Limb (tissue), 2 donors: ENCODE measurements around the gene PCBP3.

Experiments
- DNase-seq, 2 donors: peaks; one replicate each; pipeline ENCODE4 v3.0.0-alpha.2; 2016; ENCODE audit errors: extremely low spot score in 2 of 2

Gene PCBP3

DNA sequence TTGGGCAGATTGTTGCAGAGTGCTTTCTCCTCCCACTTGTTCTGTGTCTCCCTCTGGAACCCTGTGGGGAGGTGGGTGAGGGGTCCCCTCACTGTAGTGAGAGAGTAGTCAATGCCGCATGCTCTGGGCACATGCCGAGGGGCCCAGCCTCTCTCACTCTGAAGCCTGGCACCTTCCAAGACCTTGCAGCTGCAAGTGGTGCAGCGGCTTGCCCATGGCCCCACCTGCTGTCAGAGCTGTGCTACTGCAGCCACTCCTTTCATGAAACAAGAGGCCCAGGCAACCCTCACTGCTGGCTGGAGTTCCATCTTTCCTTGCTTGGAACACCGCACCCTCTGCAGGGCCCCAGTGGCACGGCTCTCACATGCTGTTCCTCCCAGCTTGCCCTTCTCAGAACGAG is 279.6 kb downstream of the PCBP3 start:
- DNase-seq = peak; percentile 76 to 77

DNA sequence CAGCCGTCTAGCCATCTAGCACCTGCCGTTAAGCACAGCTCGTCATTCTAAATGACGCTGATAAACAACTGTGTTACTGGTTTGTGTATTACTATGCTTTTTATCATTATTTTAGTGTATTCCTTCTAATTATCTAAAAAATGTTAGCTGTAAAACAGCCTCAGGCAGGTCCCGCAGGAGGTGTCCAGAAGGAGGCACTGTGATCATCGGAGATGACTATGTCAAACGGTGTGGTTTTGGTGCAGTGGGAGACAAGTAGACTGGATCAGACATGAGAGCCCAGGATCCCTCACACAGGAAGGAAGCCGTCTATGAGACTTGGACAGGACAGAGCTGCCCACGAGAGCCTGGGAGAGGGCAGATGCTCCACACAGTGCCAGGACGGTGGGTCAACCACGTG is 282.8 kb downstream of the PCBP3 start:
- DNase-seq = no peak

DNA sequence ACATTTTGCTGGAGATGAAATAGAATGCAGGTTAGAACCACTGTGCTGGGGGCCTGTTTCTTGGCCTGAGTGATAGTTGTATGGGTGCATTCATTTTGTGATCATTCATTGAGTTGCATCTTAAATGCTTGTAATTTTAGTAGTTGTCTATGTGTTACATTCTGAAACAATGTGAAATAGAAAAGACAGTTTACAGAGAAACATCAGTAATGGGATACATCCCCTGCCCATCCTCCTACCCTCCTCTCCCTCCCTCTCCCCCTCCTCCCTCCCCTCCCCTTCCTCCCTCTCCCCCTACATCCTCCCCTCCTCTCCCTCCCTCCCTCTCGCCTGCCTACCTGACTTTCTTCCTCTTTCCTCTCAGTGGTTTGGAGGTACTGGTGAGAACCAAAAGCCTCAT is 283.5 kb downstream of the PCBP3 start:
- DNase-seq = no peak

DNA sequence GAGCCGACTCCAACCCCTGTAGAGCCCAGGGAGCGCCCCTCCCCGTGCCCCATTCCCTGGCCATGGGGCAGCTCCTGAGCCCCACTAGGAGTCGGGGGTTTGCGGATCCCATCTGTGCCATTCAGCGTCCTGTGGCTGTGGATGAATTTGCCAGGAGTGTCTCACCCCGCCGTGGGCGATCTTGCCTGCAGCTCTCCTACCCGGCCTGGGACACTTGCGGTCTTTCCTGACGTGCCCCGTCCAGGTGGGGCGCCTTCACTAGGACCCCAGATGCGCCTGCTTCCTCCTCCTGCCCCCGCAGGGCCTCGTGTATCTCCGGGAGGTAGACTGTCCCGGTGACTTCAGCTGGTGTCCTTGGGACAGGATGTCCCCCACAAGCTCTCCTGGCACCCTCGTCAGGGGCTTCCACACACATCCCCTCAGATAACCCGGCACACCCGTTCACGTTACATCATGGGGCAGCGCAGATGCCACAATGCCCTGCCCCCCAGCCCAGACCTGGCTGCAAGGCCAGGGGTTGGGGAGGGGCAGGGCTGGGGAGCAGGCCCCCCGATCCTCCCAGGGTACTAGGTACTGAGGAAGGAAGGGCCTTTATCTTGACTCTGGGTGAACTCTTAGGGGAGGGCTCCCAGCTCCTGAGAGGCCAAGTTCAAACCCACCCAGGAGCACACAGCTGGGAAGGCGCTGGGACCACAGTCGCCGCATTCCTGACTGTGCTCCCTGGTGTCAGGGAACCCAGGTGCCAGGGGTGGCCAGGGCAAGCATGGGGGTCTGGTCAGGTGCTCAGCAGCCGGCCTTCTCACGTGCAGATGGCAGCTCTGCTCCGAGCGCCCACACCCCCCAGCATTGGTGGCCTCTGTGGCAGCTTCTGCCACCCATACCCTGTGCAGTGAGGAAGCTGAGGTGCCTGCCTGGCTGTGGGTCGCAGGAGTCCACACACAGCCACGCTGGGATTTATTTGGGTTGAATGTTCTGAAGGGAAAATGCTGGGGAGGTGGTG is 284.6 kb downstream of the PCBP3 start:
- DNase-seq = no peak

DNA sequence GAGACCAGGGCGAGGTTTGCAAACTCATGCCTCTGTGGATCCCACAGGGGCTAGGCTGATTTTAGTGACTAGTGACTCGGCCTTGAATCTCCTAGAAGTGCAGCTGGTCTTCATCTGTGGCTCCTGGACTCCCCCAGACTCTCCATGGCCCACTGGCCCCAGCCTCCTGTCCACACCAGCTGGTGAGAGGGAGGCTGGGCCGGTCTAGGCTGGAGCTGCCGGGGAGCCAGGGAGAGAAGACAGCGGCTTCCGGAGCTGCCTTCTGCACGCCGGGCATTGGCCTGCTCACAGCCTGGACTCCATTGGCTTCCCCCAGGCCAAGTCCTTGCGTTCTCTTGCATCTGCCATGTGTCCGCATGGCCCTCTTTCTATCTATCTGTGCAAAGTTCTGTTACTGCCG is 285.9 kb downstream of the PCBP3 start:
- DNase-seq = no peak

DNA sequence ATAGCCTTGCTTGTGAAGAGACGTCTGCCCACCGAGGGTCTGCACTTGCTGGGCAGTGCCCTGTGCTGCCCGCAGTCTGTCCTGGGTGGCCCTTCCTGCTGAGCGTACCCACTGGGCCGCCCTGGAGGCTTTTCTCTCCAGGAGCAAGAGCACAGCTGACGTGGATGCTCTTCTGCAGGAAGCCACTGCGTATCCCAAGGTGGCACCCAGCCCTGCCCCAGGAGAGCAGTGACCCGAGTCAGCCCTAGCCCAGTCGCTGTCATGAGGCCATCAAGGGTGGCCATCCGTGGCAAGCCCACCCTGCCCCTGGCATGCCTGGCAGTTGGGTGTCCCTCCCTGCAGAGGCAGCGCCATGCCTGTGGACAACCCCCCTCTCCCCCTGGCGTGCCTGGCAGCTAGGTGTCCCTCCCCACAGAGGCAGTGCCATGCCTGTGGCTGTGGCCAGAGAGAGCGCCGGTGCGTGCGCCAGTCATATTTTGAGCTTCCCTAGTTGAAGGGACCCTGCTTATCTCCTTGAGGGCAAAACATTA is 286.8 kb downstream of the PCBP3 start:
- DNase-seq = no peak

DNA sequence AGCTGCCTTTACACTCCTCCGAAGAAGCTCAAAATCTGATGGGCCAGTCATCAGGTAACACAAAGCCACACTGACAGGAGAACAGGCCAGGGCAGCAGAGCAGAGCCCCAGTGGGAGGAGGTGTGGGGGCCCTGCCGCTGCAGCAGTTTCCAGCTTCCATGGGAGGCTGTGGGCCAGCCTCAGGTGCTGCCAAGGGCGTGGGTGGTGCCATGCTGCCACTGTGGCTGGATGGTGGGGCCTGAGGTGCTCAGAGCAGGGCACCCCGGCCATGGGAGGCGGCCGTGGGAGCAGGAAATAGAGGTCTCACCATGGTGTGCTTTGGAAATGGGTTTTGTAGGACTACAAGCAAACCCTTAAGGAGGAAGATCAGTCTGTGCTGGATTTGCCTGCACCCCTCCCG is 287.3 kb downstream of the PCBP3 start:
- DNase-seq = no peak

DNA sequence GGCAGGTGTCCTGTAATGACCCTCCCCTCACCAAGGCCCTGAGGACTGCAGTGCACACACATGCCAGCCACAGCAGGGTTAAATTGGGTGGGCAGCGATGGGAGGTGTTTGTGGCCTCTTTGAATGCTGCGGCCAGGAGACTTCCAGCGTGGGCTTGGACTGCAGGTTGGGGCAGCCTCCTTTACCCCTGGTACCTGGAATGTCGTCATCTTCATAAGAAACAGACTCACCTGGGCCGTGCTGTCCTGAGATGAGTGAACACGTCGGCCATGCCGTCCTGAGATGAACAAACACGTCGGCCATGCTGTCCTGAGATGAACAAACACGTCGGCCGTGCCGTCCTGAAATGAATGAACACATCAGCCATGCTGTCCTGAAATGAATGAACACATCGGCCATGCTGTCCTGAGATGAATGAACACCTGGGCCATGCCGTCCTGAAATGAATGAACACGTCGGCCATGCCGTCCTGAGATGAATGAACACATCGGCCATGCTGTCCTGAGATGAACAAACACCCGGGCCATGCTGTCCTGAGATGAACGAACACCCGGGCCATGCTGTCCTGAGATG is 288.0 kb downstream of the PCBP3 start:
- DNase-seq = no peak

DNA sequence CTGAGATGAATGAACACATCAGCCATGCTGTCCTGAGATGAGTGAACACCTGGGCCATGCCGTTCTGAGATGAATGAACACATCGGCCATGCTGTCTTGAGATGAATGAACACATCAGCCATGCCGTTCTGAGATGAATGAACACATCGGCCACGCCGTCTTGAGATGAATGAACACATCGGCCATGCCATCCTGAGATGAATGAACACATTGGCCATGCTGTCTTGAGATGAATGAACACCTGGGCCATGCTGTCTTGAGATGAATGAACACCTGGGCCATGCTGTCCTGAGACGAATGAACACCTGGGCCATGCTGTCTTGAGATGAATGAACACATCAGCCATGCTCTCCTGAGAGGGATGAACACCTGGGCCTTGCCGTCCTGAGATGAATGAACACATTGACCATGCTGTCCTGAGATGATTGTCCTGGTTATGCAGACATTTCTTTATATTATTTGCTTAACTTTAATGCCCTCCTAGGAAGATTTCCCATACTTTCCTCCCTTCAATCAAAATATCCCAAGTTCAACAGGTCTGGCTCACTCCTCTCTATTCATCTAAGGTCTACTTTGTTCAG is 289.5 kb downstream of the PCBP3 start:
- DNase-seq = no peak

DNA sequence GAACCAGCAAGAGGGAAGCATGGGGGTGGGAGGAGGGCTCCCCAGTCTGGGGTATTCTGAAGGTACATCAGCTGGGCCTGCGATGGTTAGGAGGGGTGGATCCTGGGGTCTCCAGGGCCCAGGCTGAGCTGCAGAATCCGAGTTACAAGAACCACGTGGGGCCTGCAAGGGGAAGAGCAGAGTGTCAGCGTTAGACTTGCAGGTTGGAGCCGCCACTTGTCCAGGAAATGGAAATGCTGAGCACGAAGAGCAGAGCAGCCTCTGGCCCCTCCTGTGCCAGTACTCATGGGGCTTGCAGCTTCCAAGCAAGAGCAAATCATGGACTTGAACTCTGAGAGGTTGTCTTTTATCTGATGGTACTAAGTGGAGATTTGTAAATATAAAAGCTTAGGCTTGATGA is 290.6 kb downstream of the PCBP3 start:
- DNase-seq = no peak

DNA sequence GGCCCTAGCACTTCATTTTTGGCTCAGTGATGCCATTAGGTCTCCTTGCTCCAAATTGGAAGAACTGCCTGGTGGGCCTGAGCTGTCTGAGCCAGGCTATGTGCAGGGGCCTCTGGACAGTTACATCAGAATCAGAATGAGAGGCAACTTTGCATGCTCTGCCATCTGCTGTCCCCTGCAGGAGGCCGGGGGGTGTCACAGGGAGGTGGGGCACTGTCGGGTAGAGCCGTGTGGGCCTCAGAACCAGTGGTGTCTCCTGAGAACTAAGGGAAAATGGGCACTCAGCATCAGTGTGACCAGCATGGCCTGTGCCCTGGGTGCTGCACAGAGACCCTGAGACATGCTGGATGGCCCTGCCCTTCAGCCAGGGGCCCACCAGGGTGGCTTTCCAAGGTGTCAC is 291.0 kb downstream of the PCBP3 start:
- DNase-seq = no peak

DNA sequence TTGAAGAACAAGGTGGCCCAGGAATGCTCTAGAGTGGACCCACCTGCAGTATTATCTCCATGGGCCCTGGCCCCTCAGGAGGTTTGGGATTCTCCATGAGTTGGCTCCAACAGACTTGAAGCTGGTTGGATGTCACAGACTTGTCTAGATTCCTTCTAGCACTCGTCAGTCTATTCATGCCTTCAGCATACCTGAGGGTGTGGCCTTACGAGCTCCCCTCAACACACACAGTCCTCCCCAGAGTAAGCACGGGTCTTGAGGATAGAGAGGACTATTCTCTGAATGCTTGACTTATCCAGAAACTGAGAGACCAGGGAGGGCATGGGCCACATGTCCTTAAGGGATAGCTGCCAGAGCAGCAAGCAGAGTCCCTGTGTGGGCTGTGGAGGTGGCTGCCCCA is 292.1 kb downstream of the PCBP3 start:
- no peak for DNase-seq

DNA sequence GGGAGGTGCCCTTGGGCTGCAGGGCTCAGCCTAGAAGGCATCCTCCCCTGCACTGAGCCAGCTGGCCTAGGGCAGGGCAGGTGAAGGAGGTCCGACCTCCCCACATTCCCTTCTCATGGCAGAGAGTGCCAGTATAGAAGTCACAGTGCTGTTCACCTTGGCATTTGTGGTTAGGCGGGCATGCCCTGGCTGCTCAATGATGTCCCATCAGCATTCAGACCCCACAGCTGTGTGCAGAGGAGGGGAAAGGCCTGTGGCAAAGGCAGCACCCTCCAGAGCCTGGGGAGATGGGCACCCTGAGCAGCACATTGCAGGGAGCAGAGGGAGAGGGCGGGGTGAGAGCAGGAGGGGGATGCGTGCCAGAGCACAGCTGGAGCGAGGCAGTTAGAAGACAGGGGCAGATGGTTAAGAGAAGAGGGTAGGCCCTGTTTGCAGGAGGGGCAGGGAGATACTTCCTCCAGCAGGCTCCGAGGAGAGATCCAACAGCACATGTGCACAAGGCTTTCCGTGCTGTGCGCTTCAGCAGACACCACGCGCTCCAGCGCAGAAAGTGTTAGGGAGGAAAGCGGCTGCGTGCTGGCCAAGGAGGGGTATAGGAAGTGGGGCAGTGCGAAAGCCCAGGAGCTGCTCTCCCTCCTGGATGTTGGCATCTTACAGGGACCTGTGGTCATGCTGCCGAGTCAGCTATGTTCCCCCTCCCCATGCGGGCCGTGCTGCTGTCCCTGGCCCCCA is 294.4 kb downstream of the PCBP3 start:
- DNase-seq = no peak

DNA sequence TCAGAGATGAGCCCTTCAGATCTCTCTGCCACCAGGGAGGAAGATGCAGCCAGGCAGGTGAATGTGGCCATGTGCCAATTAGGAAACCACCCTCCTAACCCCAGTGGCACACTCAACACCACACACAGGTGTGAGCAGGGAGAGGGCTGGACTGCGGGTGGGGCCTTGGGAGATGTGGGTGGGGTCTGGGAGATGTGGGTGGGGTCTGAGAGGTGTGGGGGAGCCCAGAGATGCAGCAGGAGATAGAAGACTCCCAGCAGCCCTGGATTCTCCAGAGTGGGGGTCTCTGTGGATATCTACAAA is 294.9 kb downstream of the PCBP3 start:
- DNase-seq = no peak

DNA sequence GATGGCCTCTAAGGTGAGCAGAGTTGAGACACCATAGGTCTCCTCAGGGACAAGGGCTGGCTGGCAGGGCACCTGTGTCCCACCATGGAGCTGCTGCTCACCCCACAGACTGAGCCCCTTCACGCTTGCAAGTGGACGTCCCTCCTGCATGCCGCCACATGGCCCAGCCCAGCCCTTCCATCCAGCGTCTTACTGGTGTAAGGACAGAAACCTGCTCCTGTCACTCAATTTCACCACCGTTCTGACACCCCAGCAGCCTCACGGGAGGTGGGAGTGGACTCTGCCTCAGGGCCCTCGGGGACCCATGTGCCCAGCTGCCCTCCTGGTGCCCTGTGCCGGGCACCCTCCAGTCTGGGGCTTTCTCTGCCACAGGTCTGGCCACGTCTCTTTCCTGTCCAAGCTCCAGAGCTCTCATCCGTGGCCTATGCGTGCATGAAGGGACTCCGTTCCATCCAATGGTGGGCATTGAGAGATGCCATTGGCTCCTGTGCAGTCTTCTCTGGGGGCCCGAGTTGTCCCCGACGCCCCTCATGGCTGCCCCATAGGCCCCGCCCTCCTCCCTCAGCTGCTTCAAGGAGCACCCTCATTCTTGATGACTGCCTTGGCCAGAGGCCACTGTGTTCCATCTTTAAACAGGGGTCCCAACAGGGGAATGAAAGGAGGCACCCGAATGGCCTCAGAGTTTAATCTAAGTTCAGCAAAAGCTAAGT is 295.4 kb downstream of the PCBP3 start:
- no peak for DNase-seq

DNA sequence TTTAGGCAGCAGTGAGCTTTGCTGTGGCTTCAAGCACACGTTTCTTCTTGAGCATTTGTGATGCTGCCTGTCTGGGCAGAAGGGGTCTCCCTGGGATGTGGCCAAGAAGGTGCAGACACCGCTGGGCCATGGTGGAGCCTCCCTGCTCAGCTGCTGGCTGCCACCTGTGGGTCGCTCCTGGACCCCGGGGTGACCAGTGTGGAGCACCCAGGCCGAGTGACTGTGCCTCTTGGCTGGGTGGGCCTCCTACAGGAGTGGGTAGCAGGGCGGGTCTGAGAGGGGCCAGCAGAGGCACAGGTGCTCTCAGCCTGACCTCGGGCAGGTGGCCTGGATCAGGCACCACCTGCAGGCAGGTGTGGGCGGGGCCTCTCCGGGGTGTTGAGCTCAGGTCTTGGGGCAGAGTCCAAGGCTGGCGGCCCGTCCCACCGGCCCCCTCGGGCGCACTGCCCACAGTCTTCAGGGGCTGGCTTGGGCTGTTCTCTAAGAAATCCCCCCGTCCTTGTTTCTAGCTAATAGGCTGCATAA is 296.1 kb downstream of the PCBP3 start:
- DNase-seq = no peak

DNA sequence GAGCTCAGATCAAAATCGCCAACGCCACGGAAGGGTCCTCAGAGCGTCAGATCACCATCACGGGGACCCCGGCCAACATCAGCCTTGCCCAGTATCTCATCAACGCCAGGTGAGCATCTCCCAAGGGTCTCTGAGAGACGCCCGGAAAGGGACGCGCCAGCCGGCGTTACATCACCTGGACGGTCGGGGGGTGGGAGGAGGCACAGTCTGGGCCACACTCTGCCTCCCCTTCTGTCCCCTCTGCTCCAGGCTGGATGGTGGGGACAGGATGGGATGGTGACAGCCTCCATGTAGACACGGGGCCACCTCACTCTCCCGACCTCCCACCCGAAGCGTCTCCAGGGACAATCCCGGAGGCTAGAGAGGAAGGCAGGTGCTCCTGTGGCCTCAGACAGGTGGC is 296.6 kb downstream of the PCBP3 start:
- no peak for DNase-seq

DNA sequence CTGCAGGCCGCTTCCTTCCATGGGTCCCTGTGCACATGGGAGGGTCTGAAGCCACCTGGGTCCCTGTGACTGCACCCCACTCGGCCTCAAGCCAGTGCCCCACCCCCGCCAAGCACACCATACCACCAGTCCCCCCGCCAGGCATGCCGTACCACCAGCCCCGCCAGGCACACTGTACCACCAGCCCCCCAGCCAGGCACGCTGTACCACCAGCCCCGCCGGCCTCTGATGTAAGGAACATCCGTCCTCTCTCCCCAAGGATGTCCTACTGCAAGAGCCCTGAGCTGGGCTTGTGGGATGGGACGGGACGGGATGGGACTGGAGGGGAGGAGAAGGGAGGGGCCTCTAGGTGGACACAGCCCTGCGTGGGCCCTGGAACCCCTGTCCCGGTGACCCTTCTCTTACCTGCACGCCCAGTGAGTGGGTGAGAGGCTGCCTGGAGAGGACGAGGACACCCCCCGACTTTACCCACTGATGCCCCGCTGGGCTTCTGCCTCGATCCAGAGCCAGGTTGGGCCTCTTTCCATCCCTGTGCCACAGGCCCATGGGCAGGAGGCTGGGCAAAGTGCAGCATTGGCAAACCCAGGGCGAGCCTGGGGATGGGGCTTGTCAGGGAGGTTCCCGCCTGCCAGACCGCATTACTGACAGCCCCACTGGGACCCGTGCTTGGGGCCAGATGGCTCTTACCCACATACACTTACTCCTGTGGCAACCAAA is 297.3 kb downstream of the PCBP3 start:
- DNase-seq = no peak

DNA sequence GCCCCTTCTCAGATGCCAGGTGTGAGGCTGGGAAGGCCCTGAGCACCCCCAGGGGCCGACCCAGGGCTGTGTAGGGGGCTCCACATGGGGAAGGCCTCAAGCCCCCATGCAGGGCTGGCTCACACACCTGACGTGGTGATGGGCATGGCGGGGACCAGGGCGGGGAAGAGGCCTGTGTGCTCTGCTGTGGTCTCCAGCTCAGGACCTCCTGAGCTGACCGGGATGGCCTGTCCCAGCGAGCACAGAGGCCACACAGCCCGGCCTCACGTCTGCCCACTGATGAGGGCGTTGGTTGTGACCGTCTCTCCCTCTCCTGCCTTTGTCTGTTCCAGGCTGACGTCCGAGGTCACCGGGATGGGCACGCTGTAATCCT is 297.8 kb downstream of the PCBP3 start:
- DNase-seq = no peak

DNA sequence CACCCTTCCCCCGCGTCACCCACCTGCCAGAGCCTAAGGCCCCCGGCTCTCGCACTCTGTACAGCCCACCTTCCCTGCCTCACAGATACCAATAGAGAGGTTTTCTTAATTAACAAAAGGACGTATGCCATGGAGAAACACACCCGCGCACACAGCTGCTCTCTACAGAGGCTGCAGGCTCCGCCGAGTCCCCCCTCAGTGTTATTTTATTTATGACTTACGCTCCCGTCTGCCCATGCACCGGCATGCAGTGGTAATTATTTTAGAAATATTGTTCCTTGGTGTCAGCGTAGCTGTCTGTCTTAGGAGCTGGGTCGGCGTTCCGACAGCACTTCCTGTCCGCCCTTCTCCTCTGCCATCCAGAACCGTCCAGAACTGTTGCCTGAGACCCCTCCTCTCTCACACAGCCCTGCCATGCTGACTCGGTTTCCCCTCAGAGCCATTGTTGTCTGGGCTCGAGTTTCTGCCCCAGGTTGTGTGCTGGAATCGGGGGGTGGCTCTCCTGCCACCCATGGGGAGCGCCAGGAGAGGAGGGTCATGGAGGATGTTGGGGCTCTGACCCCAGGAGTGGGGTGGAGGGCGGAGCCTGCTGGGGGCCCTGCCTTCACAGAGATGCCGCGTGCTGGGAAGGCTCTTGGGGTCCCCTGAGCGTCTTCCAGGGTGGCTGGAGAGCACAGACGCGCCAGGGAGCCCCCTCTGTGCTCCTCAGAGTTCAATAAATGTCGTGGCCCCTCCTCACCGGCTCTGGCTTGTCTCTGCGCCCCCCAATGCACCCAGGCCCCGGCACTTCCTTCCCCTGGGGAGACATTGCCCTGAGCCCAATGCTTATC is 298.4 kb downstream of the PCBP3 start:
- DNase-seq = no peak
